ENCODE data around the gene ATP8B4. TPM values are rescaled to one million over a fixed set of nuclear protein-coding genes. Genes with fewer than 3 reads are reported as not detected.

Gene ATP8B4
- total and polyA plus RNA-seq, 2 donors from 2014 or later = 2.1 to 12.5 TPM

DNA sequence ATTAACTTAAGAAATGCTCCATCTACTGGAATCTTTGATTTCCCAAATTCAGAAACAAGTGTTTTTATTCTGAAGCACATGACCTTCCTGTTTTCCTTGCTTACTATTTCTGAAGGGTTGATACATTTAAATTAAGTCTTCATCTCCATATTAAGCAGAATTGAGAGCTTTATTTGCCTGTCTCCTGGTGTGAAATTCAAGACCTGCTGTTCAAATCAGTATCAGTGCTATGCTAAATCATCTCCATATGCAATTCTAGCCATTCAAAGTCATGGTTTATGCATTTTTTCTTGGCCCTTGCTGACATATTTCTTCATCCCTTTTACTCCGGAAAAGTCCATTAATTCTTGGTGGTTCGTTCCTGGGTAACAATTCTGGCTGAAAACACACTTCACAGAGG, 195.4 kb downstream of the ATP8B4 start:
- Histone ChIP-seq H3K4me1 (ENCODE audit: control insufficient read depth in 2 of 3, insufficient read depth in 2 of 3, low read depth in 1 of 3, low read length in 3 of 3) (no peaks in the 10 kb centered on the region), H3K27ac (ENCODE audit: low read depth in 2 of 2, low read length in 2 of 2) (no peak overlapping the region), H3K9me3 (ENCODE audit: control insufficient read depth in 2 of 3, insufficient read depth in 1 of 3, low read length in 3 of 3) (no peaks in the 10 kb centered on the region), H3K27me3 (ENCODE audit: control insufficient read depth, insufficient read depth, low read length) (no peaks in the 10 kb centered on the region), H3K36me3 (ENCODE audit: control insufficient read depth in 2 of 3, insufficient read depth in 3 of 3, low read length in 3 of 3) (no peaks in the 10 kb centered on the region), H3K4me3 (ENCODE audit: low read length in 3 of 3) (no peak overlapping the region), H3K9ac (ENCODE audit: low read length in 3 of 3) (no peak overlapping the region)
- intact Hi-C loops (cut with DNase I) = no loop called here
- FAIRE-seq (no peak), DNase-seq (no peak)
- TF ChIP-seq, protein P1, sequence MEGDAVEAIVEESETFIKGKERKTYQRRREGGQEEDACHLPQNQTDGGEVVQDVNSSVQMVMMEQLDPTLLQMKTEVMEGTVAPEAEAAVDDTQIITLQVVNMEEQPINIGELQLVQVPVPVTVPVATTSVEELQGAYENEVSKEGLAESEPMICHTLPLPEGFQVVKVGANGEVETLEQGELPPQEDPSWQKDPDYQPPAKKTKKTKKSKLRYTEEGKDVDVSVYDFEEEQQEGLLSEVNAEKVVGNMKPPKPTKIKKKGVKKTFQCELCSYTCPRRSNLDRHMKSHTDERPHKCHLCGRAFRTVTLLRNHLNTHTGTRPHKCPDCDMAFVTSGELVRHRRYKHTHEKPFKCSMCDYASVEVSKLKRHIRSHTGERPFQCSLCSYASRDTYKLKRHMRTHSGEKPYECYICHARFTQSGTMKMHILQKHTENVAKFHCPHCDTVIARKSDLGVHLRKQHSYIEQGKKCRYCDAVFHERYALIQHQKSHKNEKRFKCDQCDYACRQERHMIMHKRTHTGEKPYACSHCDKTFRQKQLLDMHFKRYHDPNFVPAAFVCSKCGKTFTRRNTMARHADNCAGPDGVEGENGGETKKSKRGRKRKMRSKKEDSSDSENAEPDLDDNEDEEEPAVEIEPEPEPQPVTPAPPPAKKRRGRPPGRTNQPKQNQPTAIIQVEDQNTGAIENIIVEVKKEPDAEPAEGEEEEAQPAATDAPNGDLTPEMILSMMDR (IDR thresholded peaks at IDR 0.05; ENCODE audit: borderline replicate concordance, extremely low read depth, insufficient read depth) = no peak

- no peaks in the 10 kb centered on the region for H3K4me1 ChIP-seq (ENCODE audit: control insufficient read depth in 2 of 3, insufficient read depth in 2 of 3, low read depth in 1 of 3, low read length in 3 of 3)
- intact Hi-C loops (cut with DNase I) = no loop called here
- no peak overlapping the region for H3K27ac ChIP-seq (ENCODE audit: low read depth in 2 of 2, low read length in 2 of 2)
- TF ChIP-seq, protein P1 (IDR thresholded peaks at IDR 0.05; ENCODE audit: borderline replicate concordance, extremely low read depth, insufficient read depth) = no peak
- DNase-seq = no peak
- FAIRE-seq = no peak
- H3K36me3 ChIP-seq (ENCODE audit: control insufficient read depth in 2 of 3, insufficient read depth in 3 of 3, low read length in 3 of 3) = no peaks in the 10 kb centered on the region
- no peaks in the 10 kb centered on the region for H3K27me3 ChIP-seq (ENCODE audit: control insufficient read depth, insufficient read depth, low read length)
- H3K9ac ChIP-seq (ENCODE audit: low read length in 3 of 3) = no peak overlapping the region
- no peaks in the 10 kb centered on the region for H3K9me3 ChIP-seq (ENCODE audit: control insufficient read depth in 2 of 3, insufficient read depth in 1 of 3, low read length in 3 of 3)
- no peak overlapping the region for H3K4me3 ChIP-seq (ENCODE audit: low read length in 3 of 3)
These were observed 200.0 kb downstream of the ATP8B4 start for GRCh38 chr15:49919034-49919433.

DNA sequence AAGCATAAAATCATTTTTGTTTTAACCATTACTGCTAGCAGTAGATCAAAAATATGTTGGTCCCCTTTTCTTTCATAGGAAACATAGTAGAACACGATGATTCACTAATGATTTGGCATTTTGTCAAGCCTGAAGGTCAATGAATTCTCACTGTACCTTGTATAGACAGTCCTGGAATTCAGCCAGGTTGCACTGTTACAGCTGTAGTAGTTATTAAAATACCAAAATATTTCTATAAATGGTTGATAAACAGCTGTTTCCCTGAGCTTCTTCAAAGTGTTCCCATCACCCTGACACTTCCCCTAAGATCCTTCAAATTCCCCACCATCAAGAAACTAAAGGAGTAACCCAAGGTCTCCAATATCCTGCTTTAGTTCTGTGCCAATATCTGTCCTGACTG, 200.9 kb downstream of the ATP8B4 start:
- DNase-seq (no peak), FAIRE-seq (no peak)
- Histone ChIP-seq H3K9me3 (ENCODE audit: control insufficient read depth in 2 of 3, insufficient read depth in 1 of 3, low read length in 3 of 3) (no peaks in the 10 kb centered on the region), H3K4me1 (ENCODE audit: control insufficient read depth in 2 of 3, insufficient read depth in 2 of 3, low read depth in 1 of 3, low read length in 3 of 3) (no peaks in the 10 kb centered on the region), H3K27me3 (ENCODE audit: control insufficient read depth, insufficient read depth, low read length) (no peaks in the 10 kb centered on the region), H3K36me3 (ENCODE audit: control insufficient read depth in 2 of 3, insufficient read depth in 3 of 3, low read length in 3 of 3) (no peaks in the 10 kb centered on the region), H3K9ac (ENCODE audit: low read length in 3 of 3) (no peak overlapping the region), H3K27ac (ENCODE audit: low read depth in 2 of 2, low read length in 2 of 2) (no peak overlapping the region), H3K4me3 (ENCODE audit: low read length in 3 of 3) (no peak overlapping the region)
- intact Hi-C loops (cut with DNase I) = no loop called here
- TF ChIP-seq, protein P1 (IDR thresholded peaks at IDR 0.05; ENCODE audit: borderline replicate concordance, extremely low read depth, insufficient read depth) = no peak

GRCh38 chr15:49916998-49917397, 202.0 kb downstream of the ATP8B4 start:
- Histone ChIP-seq H3K4me3 (ENCODE audit: low read length in 3 of 3) (no peak overlapping the region), H3K4me1 (ENCODE audit: control insufficient read depth in 2 of 3, insufficient read depth in 2 of 3, low read depth in 1 of 3, low read length in 3 of 3) (no peaks in the 10 kb centered on the region), H3K27ac (ENCODE audit: low read depth in 2 of 2, low read length in 2 of 2) (no peak overlapping the region), H3K27me3 (ENCODE audit: control insufficient read depth, insufficient read depth, low read length) (no peaks in the 10 kb centered on the region), H3K9me3 (ENCODE audit: control insufficient read depth in 2 of 3, insufficient read depth in 1 of 3, low read length in 3 of 3) (no peaks in the 10 kb centered on the region), H3K9ac (ENCODE audit: low read length in 3 of 3) (no peak overlapping the region), H3K36me3 (ENCODE audit: control insufficient read depth in 2 of 3, insufficient read depth in 3 of 3, low read length in 3 of 3) (no peaks in the 10 kb centered on the region)
- DNase-seq (no peak), FAIRE-seq (no peak)
- TF ChIP-seq, protein P1 (IDR thresholded peaks at IDR 0.05; ENCODE audit: borderline replicate concordance, extremely low read depth, insufficient read depth) = no peak
- intact Hi-C loops (cut with DNase I) = no loop called here

All from kidney (tissue), 14 donors.